Measurements from ENCODE around the gene CCDC152. TPM values are rescaled to one million over a fixed set of nuclear protein-coding genes. Genes with fewer than 3 reads are reported as not detected.
"Not testable (repeated sequence)": the region's sequence is repeated elsewhere in the genome, so short reads cannot be mapped to it uniquely, and the experiment has no call there.

CCDC152 gene
- total RNA-seq, 2 experiments from 2014 or later = 18.1 to 19.9 TPM

- Mint-ChIP-seq H3K4me1 (no peaks in the 10 kb centered on the region), H3K27me3 (peaks cover 14% of the 10 kb centered on the region), H3K9me3 (peaks cover 2% of the 10 kb centered on the region), H3K27ac (no peak overlapping the region), H3K4me3 (no peak overlapping the region), H3K36me3 (no peaks in the 10 kb centered on the region)
- no peak for DNase-seq
These were observed 87.2 kb downstream of the CCDC152 start for GRCh38 chr5:42843675-42844292.

GRCh38 chr5:42844408-42844807 lies 87.8 kb downstream of the CCDC152 start:
- H3K27ac Mint-ChIP-seq, H3K4me3 Mint-ChIP-seq, DNase-seq, H3K4me1 Mint-ChIP-seq, H3K9me3 Mint-ChIP-seq, H3K36me3 Mint-ChIP-seq: not testable (repeated sequence)
- peaks cover 14% of the 10 kb centered on the region for H3K27me3 Mint-ChIP-seq

- peaks cover 11% of the 10 kb centered on the region for H3K27me3 Mint-ChIP-seq
- no peak overlapping the region for H3K4me3 Mint-ChIP-seq
- DNase-seq = no peak
- no peak overlapping the region for H3K27ac Mint-ChIP-seq
- no peaks in the 10 kb centered on the region for H3K9me3 Mint-ChIP-seq
- no peaks in the 10 kb centered on the region for H3K4me1 Mint-ChIP-seq
- H3K36me3 Mint-ChIP-seq = no peaks in the 10 kb centered on the region
These were observed 91.9 kb downstream of the CCDC152 start for GRCh38 chr5:42848545-42848944.

GRCh38 chr5:42851481-42851880 lies 94.9 kb downstream of the CCDC152 start:
- H3K27ac Mint-ChIP-seq = no peak overlapping the region
- H3K36me3 Mint-ChIP-seq = no peaks in the 10 kb centered on the region
- DNase-seq = no peak
- H3K4me1 Mint-ChIP-seq = no peaks in the 10 kb centered on the region
- peaks cover 4% of the 10 kb centered on the region for H3K27me3 Mint-ChIP-seq
- H3K4me3 Mint-ChIP-seq = no peak overlapping the region
- no peaks in the 10 kb centered on the region for H3K9me3 Mint-ChIP-seq

Other genes with a start within 250 kb of the CCDC152 start
- gene SELENOP, start 55.1 kb downstream of the CCDC152 start, total RNA-seq = not detected

Measured in activated naive CD8-positive, alpha-beta T cell treated with anti-CD3 and anti-CD28 coated beads for 36 hours (primary cell).